Measurements from ENCODE around the gene PLTP. TPM values are rescaled to one million over a fixed set of nuclear protein-coding genes. Genes with fewer than 3 reads are reported as not detected.
A peak's percentile ranks its signal among the peaks of the same experiment; 100 is the strongest.

Gene PLTP
- total and polyA plus RNA-seq, 2 of the 13 experiments (the other 11 are each of a cell fraction or from before 2014, with no cell fraction given) = 16.9 to 28.6 TPM

GRCh38 chr20:45934046-45934585 lies 22.2 kb upstream of the PLTP start (continued):
- TF ChIP-seq THAP8 (CRISPR knock-in tag; IDR thresholded peaks at IDR 0.05; ENCODE audit: borderline replicate concordance) (0 out of 2 replicates have a peak, but pooled peaks have one; percentile 17), TRAFD1 (CRISPR knock-in tag; IDR thresholded peaks at IDR 0.05; ENCODE audit: borderline replicate concordance) (no peak), IRF1 (CRISPR knock-in tag; IDR thresholded peaks at IDR 0.05; ENCODE audit: low read depth) (0 out of 2 replicates have a peak, but pooled peaks have one; percentile 25), ZFP41 (CRISPR knock-in tag; IDR thresholded peaks at IDR 0.05; ENCODE audit: borderline replicate concordance) (no peak), PHF21A (CRISPR knock-in tag; IDR thresholded peaks at IDR 0.05) (no peak), PRMT3 (CRISPR knock-in tag; IDR thresholded peaks at IDR 0.05; ENCODE audit: borderline replicate concordance, low read depth) (0 out of 2 replicates have a peak, but pooled peaks have one; percentile 26)
- TF ChIP-seq, protein P1, sequence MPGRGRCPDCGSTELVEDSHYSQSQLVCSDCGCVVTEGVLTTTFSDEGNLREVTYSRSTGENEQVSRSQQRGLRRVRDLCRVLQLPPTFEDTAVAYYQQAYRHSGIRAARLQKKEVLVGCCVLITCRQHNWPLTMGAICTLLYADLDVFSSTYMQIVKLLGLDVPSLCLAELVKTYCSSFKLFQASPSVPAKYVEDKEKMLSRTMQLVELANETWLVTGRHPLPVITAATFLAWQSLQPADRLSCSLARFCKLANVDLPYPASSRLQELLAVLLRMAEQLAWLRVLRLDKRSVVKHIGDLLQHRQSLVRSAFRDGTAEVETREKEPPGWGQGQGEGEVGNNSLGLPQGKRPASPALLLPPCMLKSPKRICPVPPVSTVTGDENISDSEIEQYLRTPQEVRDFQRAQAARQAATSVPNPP (CRISPR knock-in tag; IDR thresholded peaks at IDR 0.05) = peak; percentile 85; the same call in 1 of the 2 replicates
- TF ChIP-seq, protein P2, sequence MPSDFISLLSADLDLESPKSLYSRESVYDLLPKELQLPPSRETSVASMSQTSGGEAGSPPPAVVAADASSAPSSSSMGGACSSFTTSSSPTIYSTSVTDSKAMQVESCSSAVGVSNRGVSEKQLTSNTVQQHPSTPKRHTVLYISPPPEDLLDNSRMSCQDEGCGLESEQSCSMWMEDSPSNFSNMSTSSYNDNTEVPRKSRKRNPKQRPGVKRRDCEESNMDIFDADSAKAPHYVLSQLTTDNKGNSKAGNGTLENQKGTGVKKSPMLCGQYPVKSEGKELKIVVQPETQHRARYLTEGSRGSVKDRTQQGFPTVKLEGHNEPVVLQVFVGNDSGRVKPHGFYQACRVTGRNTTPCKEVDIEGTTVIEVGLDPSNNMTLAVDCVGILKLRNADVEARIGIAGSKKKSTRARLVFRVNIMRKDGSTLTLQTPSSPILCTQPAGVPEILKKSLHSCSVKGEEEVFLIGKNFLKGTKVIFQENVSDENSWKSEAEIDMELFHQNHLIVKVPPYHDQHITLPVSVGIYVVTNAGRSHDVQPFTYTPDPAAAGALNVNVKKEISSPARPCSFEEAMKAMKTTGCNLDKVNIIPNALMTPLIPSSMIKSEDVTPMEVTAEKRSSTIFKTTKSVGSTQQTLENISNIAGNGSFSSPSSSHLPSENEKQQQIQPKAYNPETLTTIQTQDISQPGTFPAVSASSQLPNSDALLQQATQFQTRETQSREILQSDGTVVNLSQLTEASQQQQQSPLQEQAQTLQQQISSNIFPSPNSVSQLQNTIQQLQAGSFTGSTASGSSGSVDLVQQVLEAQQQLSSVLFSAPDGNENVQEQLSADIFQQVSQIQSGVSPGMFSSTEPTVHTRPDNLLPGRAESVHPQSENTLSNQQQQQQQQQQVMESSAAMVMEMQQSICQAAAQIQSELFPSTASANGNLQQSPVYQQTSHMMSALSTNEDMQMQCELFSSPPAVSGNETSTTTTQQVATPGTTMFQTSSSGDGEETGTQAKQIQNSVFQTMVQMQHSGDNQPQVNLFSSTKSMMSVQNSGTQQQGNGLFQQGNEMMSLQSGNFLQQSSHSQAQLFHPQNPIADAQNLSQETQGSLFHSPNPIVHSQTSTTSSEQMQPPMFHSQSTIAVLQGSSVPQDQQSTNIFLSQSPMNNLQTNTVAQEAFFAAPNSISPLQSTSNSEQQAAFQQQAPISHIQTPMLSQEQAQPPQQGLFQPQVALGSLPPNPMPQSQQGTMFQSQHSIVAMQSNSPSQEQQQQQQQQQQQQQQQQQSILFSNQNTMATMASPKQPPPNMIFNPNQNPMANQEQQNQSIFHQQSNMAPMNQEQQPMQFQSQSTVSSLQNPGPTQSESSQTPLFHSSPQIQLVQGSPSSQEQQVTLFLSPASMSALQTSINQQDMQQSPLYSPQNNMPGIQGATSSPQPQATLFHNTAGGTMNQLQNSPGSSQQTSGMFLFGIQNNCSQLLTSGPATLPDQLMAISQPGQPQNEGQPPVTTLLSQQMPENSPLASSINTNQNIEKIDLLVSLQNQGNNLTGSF (CRISPR knock-in tag; IDR thresholded peaks at IDR 0.05) = no peak
- TF ChIP-seq, protein P3, sequence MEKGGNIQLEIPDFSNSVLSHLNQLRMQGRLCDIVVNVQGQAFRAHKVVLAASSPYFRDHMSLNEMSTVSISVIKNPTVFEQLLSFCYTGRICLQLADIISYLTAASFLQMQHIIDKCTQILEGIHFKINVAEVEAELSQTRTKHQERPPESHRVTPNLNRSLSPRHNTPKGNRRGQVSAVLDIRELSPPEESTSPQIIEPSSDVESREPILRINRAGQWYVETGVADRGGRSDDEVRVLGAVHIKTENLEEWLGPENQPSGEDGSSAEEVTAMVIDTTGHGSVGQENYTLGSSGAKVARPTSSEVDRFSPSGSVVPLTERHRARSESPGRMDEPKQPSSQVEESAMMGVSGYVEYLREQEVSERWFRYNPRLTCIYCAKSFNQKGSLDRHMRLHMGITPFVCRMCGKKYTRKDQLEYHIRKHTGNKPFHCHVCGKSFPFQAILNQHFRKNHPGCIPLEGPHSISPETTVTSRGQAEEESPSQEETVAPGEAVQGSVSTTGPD (CRISPR knock-in tag; IDR thresholded peaks at IDR 0.05) = 0 out of 2 replicates have a peak, but pooled peaks have one; percentile 46
- TF ChIP-seq, protein P4, sequence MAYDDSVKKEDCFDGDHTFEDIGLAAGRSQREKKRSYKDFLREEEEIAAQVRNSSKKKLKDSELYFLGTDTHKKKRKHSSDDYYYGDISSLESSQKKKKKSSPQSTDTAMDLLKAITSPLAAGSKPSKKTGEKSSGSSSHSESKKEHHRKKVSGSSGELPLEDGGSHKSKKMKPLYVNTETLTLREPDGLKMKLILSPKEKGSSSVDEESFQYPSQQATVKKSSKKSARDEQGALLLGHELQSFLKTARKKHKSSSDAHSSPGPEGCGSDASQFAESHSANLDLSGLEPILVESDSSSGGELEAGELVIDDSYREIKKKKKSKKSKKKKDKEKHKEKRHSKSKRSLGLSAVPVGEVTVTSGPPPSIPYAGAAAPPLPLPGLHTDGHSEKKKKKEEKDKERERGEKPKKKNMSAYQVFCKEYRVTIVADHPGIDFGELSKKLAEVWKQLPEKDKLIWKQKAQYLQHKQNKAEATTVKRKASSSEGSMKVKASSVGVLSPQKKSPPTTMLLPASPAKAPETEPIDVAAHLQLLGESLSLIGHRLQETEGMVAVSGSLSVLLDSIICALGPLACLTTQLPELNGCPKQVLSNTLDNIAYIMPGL (CRISPR knock-in tag; IDR thresholded peaks at IDR 0.05; ENCODE audit: borderline replicate concordance in 1 of 2, low read depth in 1 of 2) = peak in 1 of 2 experiments; percentile 86; a peak in 3 of 4 replicates

All from HepG2 (cell line).